A549 (cell line): ENCODE measurements around the gene BIN1.

Experiments used
- EP300 ChIP-seq, 2 experiments: fragments of >200 bp; sonication (Bioruptor Twin); formaldehyde crosslinking; IDR thresholded peaks; 2 replicates in 1 of 2; 3 replicates in 1 of 2; pipeline ENCODE4 v1.6.1; 2016 to 2017
- RFX5 ChIP-seq: fragments of 450-650 bp; IDR thresholded peaks from 2 replicates; pipeline ENCODE4 v1.7.1; 2014; ENCODE audit warnings: antibody characterized with exemption, mild to moderate bottlenecking, moderate library complexity
- SREBF2 ChIP-seq: fragments of 450-650 bp; IDR thresholded peaks from 2 replicates; pipeline ENCODE4 v1.6.1; 2014; ENCODE audit warnings: mild to moderate bottlenecking, moderate library complexity
- ZSCAN20 ChIP-seq: fragments of 250-450 bp; sonication (Bioruptor Pico); IDR thresholded peaks from 2 replicates; pipeline ENCODE4 v1.8.0; 2022; ENCODE audit warnings: mild to moderate bottlenecking, moderate library complexity
- TF ChIP-seq, protein P1 (sequence below): fragments of >200 bp; sonication (Bioruptor Twin); formaldehyde crosslinking; IDR thresholded peaks from 3 replicates; pipeline ENCODE4 v1.5.1; 2016
- TF ChIP-seq, protein P2 (sequence below): fragments of 250-450 bp; sonication (Bioruptor Pico); IDR thresholded peaks from 2 replicates; pipeline ENCODE4 v1.5.0; 2021; ENCODE audit warnings: mild to moderate bottlenecking, moderate library complexity, borderline replicate concordance

DNA sequence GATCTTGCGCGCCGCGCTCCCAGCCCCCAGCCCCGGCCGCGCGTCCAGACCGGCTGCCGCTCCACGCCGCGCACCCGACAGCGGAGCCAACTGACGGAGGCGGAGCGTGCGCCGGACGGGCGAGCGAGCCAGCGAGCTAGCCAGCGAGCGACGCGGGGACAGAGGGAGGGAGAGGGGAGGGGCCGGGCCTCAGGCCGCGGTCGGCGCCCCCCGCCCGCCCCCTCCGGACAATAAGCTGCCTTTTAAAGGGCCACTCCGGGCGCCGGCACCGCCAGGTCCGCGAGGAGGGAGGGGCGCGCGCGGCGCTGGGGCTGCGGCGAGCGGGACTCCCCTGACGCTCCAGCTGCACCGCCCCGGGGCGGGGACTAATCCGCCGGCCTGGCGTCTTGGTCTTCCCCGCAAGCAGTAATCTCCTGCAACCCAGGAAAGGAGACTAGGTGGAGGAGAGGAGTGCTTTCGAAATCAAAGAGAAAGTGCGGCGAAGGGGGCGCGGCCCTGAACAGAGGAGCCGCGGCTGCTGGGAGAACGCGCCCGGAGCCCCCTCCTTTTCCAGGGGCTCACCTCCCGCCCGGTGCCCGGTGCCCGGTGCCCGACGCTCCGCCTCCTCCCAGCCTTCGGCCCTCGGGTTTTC lies at the start of gene BIN1:
- no peak for TF ChIP-seq RFX5
- TF ChIP-seq, protein P1, sequence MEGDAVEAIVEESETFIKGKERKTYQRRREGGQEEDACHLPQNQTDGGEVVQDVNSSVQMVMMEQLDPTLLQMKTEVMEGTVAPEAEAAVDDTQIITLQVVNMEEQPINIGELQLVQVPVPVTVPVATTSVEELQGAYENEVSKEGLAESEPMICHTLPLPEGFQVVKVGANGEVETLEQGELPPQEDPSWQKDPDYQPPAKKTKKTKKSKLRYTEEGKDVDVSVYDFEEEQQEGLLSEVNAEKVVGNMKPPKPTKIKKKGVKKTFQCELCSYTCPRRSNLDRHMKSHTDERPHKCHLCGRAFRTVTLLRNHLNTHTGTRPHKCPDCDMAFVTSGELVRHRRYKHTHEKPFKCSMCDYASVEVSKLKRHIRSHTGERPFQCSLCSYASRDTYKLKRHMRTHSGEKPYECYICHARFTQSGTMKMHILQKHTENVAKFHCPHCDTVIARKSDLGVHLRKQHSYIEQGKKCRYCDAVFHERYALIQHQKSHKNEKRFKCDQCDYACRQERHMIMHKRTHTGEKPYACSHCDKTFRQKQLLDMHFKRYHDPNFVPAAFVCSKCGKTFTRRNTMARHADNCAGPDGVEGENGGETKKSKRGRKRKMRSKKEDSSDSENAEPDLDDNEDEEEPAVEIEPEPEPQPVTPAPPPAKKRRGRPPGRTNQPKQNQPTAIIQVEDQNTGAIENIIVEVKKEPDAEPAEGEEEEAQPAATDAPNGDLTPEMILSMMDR: no peak
- no peak for TF ChIP-seq EP300 (IDR thresholded peaks at IDR 0.05)
- TF ChIP-seq SREBF2: no peak
- TF ChIP-seq, protein P2, sequence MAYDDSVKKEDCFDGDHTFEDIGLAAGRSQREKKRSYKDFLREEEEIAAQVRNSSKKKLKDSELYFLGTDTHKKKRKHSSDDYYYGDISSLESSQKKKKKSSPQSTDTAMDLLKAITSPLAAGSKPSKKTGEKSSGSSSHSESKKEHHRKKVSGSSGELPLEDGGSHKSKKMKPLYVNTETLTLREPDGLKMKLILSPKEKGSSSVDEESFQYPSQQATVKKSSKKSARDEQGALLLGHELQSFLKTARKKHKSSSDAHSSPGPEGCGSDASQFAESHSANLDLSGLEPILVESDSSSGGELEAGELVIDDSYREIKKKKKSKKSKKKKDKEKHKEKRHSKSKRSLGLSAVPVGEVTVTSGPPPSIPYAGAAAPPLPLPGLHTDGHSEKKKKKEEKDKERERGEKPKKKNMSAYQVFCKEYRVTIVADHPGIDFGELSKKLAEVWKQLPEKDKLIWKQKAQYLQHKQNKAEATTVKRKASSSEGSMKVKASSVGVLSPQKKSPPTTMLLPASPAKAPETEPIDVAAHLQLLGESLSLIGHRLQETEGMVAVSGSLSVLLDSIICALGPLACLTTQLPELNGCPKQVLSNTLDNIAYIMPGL (CRISPR knock-in tag): no peak
- TF ChIP-seq ZSCAN20 (CRISPR knock-in tag): no peak
